GM12873 (cell line): ENCODE results near the gene INTS14.

Source experiments
- CTCF ChIP-seq: IDR thresholded peaks from 2 replicates; pipeline ENCODE4 v1.5.1; 2012; ENCODE audit warnings: low read depth, mild to moderate bottlenecking, moderate library complexity, low read length, control low read depth; ENCODE audit not compliant: insufficient read depth; ENCODE audit errors: missing control alignments

Gene INTS14

GRCh38 chr15:65651831-65652749 is 41.2 kb upstream of the INTS14 start:
- no peak for TF ChIP-seq CTCF

GRCh38 chr15:65651042-65651322 is 40.1 kb upstream of the INTS14 start:
- TF ChIP-seq CTCF = no peak

GRCh38 chr15:65650312-65651041 is 39.5 kb upstream of the INTS14 start:
- TF ChIP-seq CTCF = no peak

- no peak for TF ChIP-seq CTCF
Measured at GRCh38 chr15:65646486-65646885, 35.6 kb upstream of the INTS14 start.

GRCh38 chr15:65645392-65645791 is 34.5 kb upstream of the INTS14 start:
- TF ChIP-seq CTCF = no peak

- no peak for TF ChIP-seq CTCF
Measured at GRCh38 chr15:65644282-65644681, 33.4 kb upstream of the INTS14 start.

- no peak for TF ChIP-seq CTCF
Measured at GRCh38 chr15:65642594-65642993, 31.7 kb upstream of the INTS14 start.
